Measurements from ENCODE around the gene PACRG. TPM values are rescaled to one million over a fixed set of nuclear protein-coding genes. Genes with fewer than 3 reads are reported as not detected.
A peak's percentile ranks its signal among the peaks of the same experiment; 100 is the strongest.

The PACRG gene
- total and polyA plus RNA-seq, 9 donors: 1.2 to 2.7 (median 1.9) TPM

DNA sequence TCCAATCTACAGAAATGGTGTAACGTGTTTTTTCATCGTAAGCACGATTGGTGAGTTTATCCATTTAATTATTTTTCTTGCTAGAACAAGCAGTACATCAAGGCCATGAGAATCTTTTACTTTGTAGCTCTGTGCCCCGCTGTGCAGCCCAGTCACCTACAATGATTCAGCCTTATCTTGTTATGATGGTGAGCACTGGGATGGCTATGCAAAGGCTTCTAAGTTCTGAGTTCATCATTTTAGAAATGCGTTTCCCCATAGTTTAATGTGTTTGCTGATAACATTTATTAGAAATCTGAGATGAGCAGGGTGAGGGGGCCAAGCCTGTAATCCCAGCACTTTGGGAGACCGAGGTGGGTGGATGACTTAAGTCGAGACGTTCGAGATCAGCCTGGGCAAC, 575.0 kb downstream of the PACRG start:
- WGBS (ENCODE audit: insufficient coverage): 86% methylated on average over 1 of the region's 9 CpGs
- Histone ChIP-seq H3K36me3 (ENCODE audit: control insufficient read depth, insufficient read depth, low read length) (no peaks in the 10 kb centered on the region), H3K27ac (ENCODE audit: low read length) (no peak overlapping the region), H3K4me1 (ENCODE audit: control insufficient read depth, insufficient read depth, low read length) (peaks cover 8% of the 10 kb centered on the region), H3K27me3 (ENCODE audit: control insufficient read depth, insufficient read depth, low read length) (no peaks in the 10 kb centered on the region), H3K4me3 (ENCODE audit: low read length) (no peak overlapping the region), H3K9me3 (replicated peaks; ENCODE audit: control insufficient read depth, low read depth, low read length) (no peaks in the 10 kb centered on the region)
- DNase-seq: no peak

DNA sequence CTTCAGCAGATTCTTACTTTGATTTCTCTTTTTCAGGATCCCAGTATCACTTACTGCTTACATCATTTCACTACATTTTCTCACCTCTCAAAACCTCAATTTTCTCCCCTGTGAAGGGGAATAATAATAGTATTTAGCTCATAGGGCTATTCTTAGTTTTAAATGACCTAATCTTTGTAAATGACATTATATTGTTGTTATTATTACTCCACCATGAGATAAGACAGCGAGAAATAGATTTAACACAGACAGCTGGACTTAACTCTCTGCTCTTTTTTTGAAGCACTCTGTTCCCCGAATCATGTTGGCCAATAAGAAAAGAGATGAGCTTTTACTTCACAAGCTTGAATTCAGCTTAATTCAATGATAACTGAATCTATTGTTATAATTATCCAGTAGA, 578.2 kb downstream of the PACRG start:
- Histone ChIP-seq H3K9me3 (replicated peaks; ENCODE audit: control insufficient read depth, low read depth, low read length) (no peaks in the 10 kb centered on the region), H3K4me3 (ENCODE audit: low read length) (no peak overlapping the region), H3K27ac (ENCODE audit: low read length) (no peak overlapping the region), H3K27me3 (ENCODE audit: control insufficient read depth, insufficient read depth, low read length) (no peaks in the 10 kb centered on the region), H3K36me3 (ENCODE audit: control insufficient read depth, insufficient read depth, low read length) (no peaks in the 10 kb centered on the region), H3K4me1 (ENCODE audit: control insufficient read depth, insufficient read depth, low read length) (peaks cover 9% of the 10 kb centered on the region)
- DNase-seq: no peak
- no CpG with 5 or more reads among the region's 2 CpGs for WGBS (ENCODE audit: insufficient coverage)

DNA sequence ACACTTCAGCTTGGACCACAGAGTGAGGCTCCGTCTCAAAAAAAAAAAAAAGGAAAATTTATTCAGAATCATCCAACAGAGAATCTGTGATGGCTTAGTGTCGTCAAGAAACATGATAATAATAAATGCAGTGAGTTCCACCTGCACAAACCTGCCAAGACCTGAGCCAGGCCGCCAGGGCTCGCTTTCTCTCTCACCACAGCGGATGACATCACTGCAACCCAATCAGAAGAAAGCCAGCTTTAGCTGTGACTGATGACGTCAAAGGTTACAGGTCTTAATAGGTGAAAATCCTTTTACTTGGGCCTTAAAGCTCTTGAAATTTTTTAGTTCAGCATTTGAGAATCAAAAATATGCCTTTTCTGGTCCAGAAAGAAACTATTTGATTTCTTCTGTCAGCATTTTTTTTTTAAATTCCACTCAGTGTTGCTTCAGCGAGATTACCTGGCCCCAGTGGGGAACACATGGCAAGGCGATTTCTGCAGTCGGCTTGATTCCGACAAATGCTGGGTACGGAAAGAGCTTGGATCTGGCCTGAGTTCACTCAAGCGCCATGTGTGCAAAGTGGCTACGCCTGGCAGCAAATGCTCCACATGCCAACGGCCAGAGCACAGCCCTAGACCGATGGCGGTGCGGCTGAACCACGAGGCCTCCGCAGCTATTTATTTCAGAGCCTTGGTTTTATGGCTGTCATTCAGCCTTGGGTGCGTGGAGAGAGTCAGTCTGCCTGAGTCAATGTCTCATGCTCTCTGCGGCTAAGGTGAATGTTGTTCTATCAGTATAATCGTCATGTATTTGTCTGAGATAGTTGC, 581.1 kb downstream of the PACRG start:
- peaks cover 7% of the 10 kb centered on the region for H3K4me1 ChIP-seq (ENCODE audit: control insufficient read depth, insufficient read depth, low read length)
- no peak overlapping the region for H3K4me3 ChIP-seq (ENCODE audit: low read length)
- H3K36me3 ChIP-seq (ENCODE audit: control insufficient read depth, insufficient read depth, low read length): no peaks in the 10 kb centered on the region
- H3K27me3 ChIP-seq (ENCODE audit: control insufficient read depth, insufficient read depth, low read length): no peaks in the 10 kb centered on the region
- WGBS (ENCODE audit: insufficient coverage): 82% methylated on average over 17 of the region's 22 CpGs
- H3K27ac ChIP-seq (ENCODE audit: low read length): peak overlapping the region; percentile 42
- no peaks in the 10 kb centered on the region for H3K9me3 ChIP-seq (replicated peaks; ENCODE audit: control insufficient read depth, low read depth, low read length)
- DNase-seq: no peak

DNA sequence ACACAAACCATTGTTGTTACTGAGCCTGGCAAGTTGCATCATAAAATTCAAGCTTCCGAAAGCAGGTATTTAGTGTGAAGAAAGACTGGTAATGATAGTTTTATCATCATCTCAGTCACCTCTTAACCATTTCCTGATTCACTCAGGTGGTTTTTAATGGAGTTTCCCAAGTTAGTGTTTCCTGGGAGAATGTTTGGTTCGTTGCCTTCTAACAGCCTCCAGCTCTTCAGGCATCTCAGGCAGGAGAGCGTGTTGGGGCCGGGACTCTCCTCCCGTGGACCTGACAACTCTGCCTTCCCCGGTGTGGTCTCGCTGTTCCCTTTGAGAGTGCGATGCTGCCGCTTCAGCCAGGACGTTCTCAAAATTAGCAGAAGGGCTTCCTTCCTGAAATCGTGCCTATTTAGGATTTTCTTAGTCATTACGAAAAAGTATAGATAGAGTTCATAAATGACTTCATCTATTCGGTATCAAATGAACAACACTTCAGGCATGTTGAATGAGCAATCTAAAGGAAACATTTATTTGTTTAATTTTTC, 581.8 kb downstream of the PACRG start:
- 68% methylated on average over 7 of the region's 13 CpGs for WGBS (ENCODE audit: insufficient coverage)
- no peak for DNase-seq
- Histone ChIP-seq H3K4me1 (ENCODE audit: control insufficient read depth, insufficient read depth, low read length) (peaks cover 7% of the 10 kb centered on the region), H3K9me3 (replicated peaks; ENCODE audit: control insufficient read depth, low read depth, low read length) (no peaks in the 10 kb centered on the region), H3K36me3 (ENCODE audit: control insufficient read depth, insufficient read depth, low read length) (no peaks in the 10 kb centered on the region), H3K4me3 (ENCODE audit: low read length) (no peak overlapping the region), H3K27ac (ENCODE audit: low read length) (peak overlapping the region; percentile 9), H3K27me3 (ENCODE audit: control insufficient read depth, insufficient read depth, low read length) (no peaks in the 10 kb centered on the region)

DNA sequence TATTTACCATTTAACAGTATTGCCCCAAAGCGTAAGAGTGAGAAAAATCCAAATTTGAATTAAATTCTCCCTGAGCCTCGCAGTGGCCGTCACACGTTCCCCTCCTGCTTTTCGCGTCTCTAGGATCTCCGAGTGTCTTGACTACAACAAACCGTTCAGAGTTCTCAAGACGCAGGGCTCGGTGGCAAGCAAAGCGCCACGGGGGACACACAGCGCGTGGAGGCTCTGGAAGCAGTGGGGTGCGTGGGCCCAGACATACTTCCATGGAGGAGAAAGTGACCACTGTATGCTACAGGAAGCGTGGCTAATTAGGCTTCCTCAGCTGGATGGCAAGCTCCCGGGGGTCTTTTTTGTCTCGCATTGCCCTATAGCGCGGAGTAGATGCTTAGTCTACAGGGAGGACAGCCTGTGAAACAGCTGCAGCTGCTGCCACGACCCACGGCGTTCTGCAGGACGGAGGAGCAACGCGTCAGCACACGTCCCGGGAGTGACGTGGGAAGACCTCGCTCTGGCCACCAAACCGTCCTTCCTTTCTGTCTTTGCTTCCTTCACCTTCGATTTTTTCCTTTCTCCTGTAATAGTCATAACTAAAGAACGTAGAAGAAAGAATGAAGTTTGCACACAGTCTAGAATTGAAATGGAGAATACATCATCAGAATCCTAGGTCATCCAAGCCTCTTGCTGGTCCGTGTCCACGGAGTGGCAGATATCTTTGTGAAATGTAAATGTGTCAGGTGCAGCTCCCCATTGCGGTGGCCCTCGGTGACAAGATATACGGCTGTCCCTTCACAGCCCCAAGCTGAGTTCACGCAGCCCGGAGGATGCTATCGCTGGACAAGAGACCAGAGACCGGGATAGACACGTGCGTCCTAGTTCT, 582.6 kb downstream of the PACRG start:
- no peak for DNase-seq
- Histone ChIP-seq H3K36me3 (ENCODE audit: control insufficient read depth, insufficient read depth, low read length) (no peaks in the 10 kb centered on the region), H3K27ac (ENCODE audit: low read length) (no peak overlapping the region), H3K9me3 (replicated peaks; ENCODE audit: control insufficient read depth, low read depth, low read length) (no peaks in the 10 kb centered on the region), H3K4me3 (ENCODE audit: low read length) (no peak overlapping the region), H3K27me3 (ENCODE audit: control insufficient read depth, insufficient read depth, low read length) (no peaks in the 10 kb centered on the region), H3K4me1 (ENCODE audit: control insufficient read depth, insufficient read depth, low read length) (peaks cover 11% of the 10 kb centered on the region)
- 88% methylated on average over 31 of the region's 44 CpGs for WGBS (ENCODE audit: insufficient coverage)

DNA sequence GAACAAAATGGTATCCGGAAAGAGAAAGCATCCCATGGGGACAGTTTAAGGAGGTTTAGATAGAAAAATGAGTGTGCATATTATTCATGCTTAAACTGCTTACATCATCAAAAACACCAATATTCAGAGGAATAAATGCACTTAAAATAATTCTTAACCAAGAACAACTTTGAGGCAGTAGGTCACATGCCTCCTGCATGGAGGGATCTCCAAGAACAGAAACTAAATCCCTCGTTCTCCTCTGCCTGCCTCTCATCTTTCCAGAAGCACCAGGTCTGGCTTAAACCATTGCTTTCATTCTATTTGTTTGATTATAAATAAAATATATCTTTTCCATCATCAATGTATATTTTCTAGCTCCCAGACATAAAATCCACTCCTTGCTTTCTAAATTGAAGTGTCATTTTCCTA, 583.2 kb downstream of the PACRG start:
- Histone ChIP-seq H3K4me3 (ENCODE audit: low read length) (no peak overlapping the region), H3K27ac (ENCODE audit: low read length) (no peak overlapping the region), H3K9me3 (replicated peaks; ENCODE audit: control insufficient read depth, low read depth, low read length) (no peaks in the 10 kb centered on the region), H3K4me1 (ENCODE audit: control insufficient read depth, insufficient read depth, low read length) (peaks cover 12% of the 10 kb centered on the region), H3K27me3 (ENCODE audit: control insufficient read depth, insufficient read depth, low read length) (no peaks in the 10 kb centered on the region), H3K36me3 (ENCODE audit: control insufficient read depth, insufficient read depth, low read length) (no peaks in the 10 kb centered on the region)
- DNase-seq: no peak
- WGBS (ENCODE audit: insufficient coverage): no CpG with 5 or more reads among the region's 2 CpGs

DNA sequence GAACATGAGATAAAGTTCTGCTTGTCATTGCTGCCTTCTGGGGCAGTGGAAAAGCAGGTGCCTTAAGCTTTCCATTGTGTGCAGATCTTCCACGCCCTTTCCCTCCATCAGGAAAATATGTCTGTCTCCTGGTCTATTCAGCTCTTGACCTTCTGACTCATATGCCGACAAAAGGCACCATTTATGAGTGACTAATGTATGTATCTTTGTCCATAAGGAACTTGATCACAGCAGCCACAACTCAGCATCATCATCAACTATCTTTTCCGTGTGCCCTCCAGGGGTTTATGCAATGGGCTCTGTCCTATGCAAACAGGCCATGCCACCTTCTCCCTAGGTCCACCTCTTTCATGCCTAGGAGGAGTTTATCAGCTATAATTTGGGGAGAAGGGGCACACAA, 584.1 kb downstream of the PACRG start:
- DNase-seq: no peak
- Histone ChIP-seq H3K36me3 (ENCODE audit: control insufficient read depth, insufficient read depth, low read length) (no peaks in the 10 kb centered on the region), H3K4me3 (ENCODE audit: low read length) (no peak overlapping the region), H3K9me3 (replicated peaks; ENCODE audit: control insufficient read depth, low read depth, low read length) (no peaks in the 10 kb centered on the region), H3K4me1 (ENCODE audit: control insufficient read depth, insufficient read depth, low read length) (peaks cover 12% of the 10 kb centered on the region), H3K27ac (ENCODE audit: low read length) (no peak overlapping the region), H3K27me3 (ENCODE audit: control insufficient read depth, insufficient read depth, low read length) (no peaks in the 10 kb centered on the region)
- WGBS (ENCODE audit: insufficient coverage): no CpG with 5 or more reads among the region's 3 CpGs

DNA sequence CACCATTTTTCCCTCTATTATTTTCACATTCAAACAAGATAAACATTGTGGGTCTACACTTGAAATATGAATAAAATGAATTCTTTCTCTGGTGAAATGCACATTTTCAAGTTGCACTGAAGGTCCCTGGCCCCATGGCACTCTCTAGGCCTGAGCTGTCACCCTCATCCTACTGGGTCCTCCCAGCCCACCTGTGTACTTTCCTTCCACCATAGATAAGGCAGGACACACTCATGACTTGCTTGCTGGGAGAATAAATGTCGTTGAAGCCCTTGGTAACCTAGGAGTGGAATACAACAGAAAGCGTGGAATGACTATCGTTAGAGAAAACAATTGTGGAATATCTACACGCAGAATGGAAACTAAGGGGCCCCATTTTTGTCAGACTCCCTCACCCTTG, 585.8 kb downstream of the PACRG start:
- no peaks in the 10 kb centered on the region for H3K9me3 ChIP-seq (replicated peaks; ENCODE audit: control insufficient read depth, low read depth, low read length)
- WGBS (ENCODE audit: insufficient coverage): no CpG with 5 or more reads among the region's 4 CpGs
- no peaks in the 10 kb centered on the region for H3K36me3 ChIP-seq (ENCODE audit: control insufficient read depth, insufficient read depth, low read length)
- no peaks in the 10 kb centered on the region for H3K27me3 ChIP-seq (ENCODE audit: control insufficient read depth, insufficient read depth, low read length)
- peaks cover 12% of the 10 kb centered on the region for H3K4me1 ChIP-seq (ENCODE audit: control insufficient read depth, insufficient read depth, low read length)
- DNase-seq: no peak
- no peak overlapping the region for H3K27ac ChIP-seq (ENCODE audit: low read length)
- H3K4me3 ChIP-seq (ENCODE audit: low read length): no peak overlapping the region

DNA sequence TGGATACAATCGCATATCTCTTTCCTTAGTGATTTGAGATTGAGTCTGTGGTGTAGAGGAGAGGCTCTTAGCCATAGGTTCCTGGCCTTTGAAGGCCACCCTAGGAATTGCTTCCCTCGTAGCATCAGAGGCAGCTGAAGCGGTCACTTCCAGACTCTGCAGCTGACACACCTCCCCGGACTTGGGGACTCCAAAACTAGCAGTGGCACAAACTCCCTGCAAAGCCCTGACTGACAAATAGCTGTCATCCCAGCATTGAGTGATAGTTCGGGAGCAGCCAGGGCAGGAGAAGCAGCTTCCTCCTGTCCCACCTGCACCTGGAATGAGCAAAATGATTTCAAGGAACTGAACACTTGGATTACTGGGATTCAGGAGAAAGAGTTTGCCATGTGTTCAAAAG, 586.2 kb downstream of the PACRG start:
- peaks cover 12% of the 10 kb centered on the region for H3K4me1 ChIP-seq (ENCODE audit: control insufficient read depth, insufficient read depth, low read length)
- no peak for DNase-seq
- no peaks in the 10 kb centered on the region for H3K9me3 ChIP-seq (replicated peaks; ENCODE audit: control insufficient read depth, low read depth, low read length)
- no peaks in the 10 kb centered on the region for H3K27me3 ChIP-seq (ENCODE audit: control insufficient read depth, insufficient read depth, low read length)
- H3K27ac ChIP-seq (ENCODE audit: low read length): no peak overlapping the region
- no peak overlapping the region for H3K4me3 ChIP-seq (ENCODE audit: low read length)
- H3K36me3 ChIP-seq (ENCODE audit: control insufficient read depth, insufficient read depth, low read length): no peaks in the 10 kb centered on the region
- WGBS (ENCODE audit: insufficient coverage): 89% methylated on average over 4 of the region's 5 CpGs

DNA sequence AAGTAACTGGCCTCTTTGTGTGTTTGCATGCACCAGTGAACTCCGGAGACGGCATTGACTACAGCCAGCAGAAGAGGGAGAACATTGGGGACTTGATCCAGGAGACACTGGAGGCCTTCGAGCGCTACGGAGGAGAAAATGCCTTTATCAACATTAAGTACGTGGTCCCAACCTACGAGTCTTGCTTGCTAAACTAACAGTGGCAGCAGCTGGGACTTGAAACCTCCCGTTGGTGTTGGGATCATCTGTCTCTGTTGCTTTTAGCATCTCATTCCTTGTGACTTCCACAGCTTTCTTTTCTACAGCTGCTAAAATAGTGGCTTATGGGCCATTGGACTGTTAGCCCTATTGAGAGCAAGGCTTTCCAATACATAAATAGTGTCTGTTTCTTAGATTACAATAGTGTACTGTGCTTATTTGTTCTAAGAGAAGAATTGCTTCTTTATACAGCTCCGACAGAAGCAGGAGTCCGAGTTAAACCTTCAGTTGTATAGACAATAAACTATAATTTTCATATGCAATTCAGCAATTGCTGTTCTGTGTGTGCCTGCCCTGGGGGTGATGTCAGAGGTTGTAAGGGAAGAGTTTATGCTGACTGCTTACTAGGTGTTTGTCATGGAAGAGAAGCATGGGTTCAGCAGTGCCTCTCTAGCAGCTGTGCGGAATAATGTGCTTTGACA, 587.2 kb downstream of the PACRG start:
- 83% methylated on average over 5 of the region's 11 CpGs for WGBS (ENCODE audit: insufficient coverage)
- peaks cover 10% of the 10 kb centered on the region for H3K4me1 ChIP-seq (ENCODE audit: control insufficient read depth, insufficient read depth, low read length)
- H3K27ac ChIP-seq (ENCODE audit: low read length): no peak overlapping the region
- no peaks in the 10 kb centered on the region for H3K9me3 ChIP-seq (replicated peaks; ENCODE audit: control insufficient read depth, low read depth, low read length)
- H3K4me3 ChIP-seq (ENCODE audit: low read length): no peak overlapping the region
- no peaks in the 10 kb centered on the region for H3K27me3 ChIP-seq (ENCODE audit: control insufficient read depth, insufficient read depth, low read length)
- no peak for DNase-seq
- no peaks in the 10 kb centered on the region for H3K36me3 ChIP-seq (ENCODE audit: control insufficient read depth, insufficient read depth, low read length)

All from muscle of leg (tissue), 11 donors.